ENCODE results near the gene CACNB2. TPM values are rescaled to one million over a fixed set of nuclear protein-coding genes. Genes with fewer than 3 reads are reported as not detected.
A peak's percentile ranks its signal among the peaks of the same experiment; 100 is the strongest.

The CACNB2 gene
- total RNA-seq, 4 donors from 2014 or later: 1.6 to 13.8 (median 5.0) TPM

GRCh38 chr10:18221123-18221522 is 80.9 kb downstream of the CACNB2 start:
- H3K9me3 ChIP-seq: no peaks in the 10 kb centered on the region
- no peaks in the 10 kb centered on the region for H3K4me1 ChIP-seq
- no peak overlapping the region for H3K27ac ChIP-seq
- no peak overlapping the region for H3K4me3 ChIP-seq
- no peaks in the 10 kb centered on the region for H3K27me3 ChIP-seq
- no peak for DNase-seq (ENCODE audit: low spot score in 2 of 2)
- 79 to 82% methylated on average over 4 of the region's 4 CpGs for WGBS, 2 donors
- H3K36me3 ChIP-seq: no peaks in the 10 kb centered on the region
- no peak for TF ChIP-seq CTCF (IDR thresholded peaks at IDR 0.05)
- TF ChIP-seq EP300 (IDR thresholded peaks at IDR 0.05): no peak
- TF ChIP-seq POLR2A (IDR thresholded peaks at IDR 0.05): no peak

- Histone ChIP-seq H3K9me3 (no peaks in the 10 kb centered on the region), H3K27me3 (no peaks in the 10 kb centered on the region), H3K27ac (no peak overlapping the region), H3K4me1 (no peaks in the 10 kb centered on the region), H3K36me3 (no peaks in the 10 kb centered on the region), H3K4me3 (no peak overlapping the region)
- WGBS, 2 donors: 54 to 58% methylated on average over 4 of the region's 4 CpGs
- no peak for DNase-seq (ENCODE audit: low spot score in 2 of 2)
- TF ChIP-seq CTCF (IDR thresholded peaks at IDR 0.05) (no peak), POLR2A (IDR thresholded peaks at IDR 0.05) (no peak), EP300 (IDR thresholded peaks at IDR 0.05) (no peak)
These were observed 81.7 kb downstream of the CACNB2 start for GRCh38 chr10:18221882-18222281.

DNA sequence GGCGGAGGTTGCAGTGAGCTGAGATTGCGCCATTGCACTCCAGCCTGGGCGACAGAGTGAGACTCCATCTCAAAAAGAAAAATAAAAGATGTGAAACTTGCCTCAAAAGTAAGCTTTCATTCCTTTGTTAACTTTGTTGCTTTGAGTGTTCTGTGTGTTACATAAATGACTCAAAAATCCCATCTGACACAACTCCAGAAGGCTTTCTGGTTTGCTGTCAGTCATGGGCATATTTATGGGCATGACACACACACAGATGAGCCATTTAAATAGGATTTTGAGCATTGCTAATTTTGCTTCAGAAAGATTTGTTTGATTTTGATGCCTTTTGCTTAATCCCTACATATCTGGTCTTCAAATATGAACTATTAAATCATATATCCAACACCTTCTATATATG is 82.6 kb downstream of the CACNB2 start:
- DNase-seq (ENCODE audit: low spot score in 2 of 2): no peak
- Histone ChIP-seq H3K27me3 (no peaks in the 10 kb centered on the region), H3K36me3 (no peaks in the 10 kb centered on the region), H3K4me3 (no peak overlapping the region), H3K9me3 (no peaks in the 10 kb centered on the region), H3K27ac (no peak overlapping the region), H3K4me1 (no peaks in the 10 kb centered on the region)
- 64 to 65% methylated on average over 3 of the region's 3 CpGs for WGBS, 2 donors
- TF ChIP-seq CTCF (IDR thresholded peaks at IDR 0.05): no peak
- no peak for TF ChIP-seq EP300 (IDR thresholded peaks at IDR 0.05)
- TF ChIP-seq POLR2A (IDR thresholded peaks at IDR 0.05): no peak

DNA sequence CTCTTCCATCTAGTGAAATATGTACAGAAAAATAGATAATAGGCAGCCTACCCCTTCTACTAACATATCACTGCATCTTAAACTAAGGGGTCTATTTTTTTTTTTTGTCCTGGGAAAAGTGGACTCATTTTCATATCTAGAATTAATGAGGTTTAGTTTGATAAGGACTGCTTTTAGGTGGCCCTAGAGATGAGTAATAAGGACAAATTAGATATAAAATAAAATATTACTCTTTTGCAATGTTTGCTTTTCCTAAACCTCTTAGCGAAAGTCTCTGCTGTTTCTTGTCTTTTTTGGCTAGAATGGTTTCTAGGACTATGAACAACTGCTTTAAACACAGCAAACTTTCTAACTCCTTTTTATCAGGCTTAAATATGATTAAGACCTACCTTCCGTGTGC is 83.7 kb downstream of the CACNB2 start:
- Histone ChIP-seq H3K36me3 (no peaks in the 10 kb centered on the region), H3K4me1 (no peaks in the 10 kb centered on the region), H3K27me3 (no peaks in the 10 kb centered on the region), H3K9me3 (no peaks in the 10 kb centered on the region), H3K4me3 (no peak overlapping the region), H3K27ac (no peak overlapping the region)
- TF ChIP-seq EP300 (IDR thresholded peaks at IDR 0.05) (no peak), CTCF (IDR thresholded peaks at IDR 0.05) (no peak), POLR2A (IDR thresholded peaks at IDR 0.05) (no peak)
- 81 to 82% methylated on average over 2 of the region's 2 CpGs for WGBS, 2 donors
- DNase-seq (ENCODE audit: low spot score in 2 of 2): no peak

GRCh38 chr10:18224626-18225445 is 84.6 kb downstream of the CACNB2 start:
- Histone ChIP-seq H3K9me3 (no peaks in the 10 kb centered on the region), H3K36me3 (no peaks in the 10 kb centered on the region), H3K27me3 (no peaks in the 10 kb centered on the region), H3K27ac (no peak overlapping the region), H3K4me3 (no peak overlapping the region), H3K4me1 (no peaks in the 10 kb centered on the region)
- TF ChIP-seq POLR2A (IDR thresholded peaks at IDR 0.05) (no peak), CTCF (IDR thresholded peaks at IDR 0.05) (no peak), EP300 (IDR thresholded peaks at IDR 0.05) (no peak)
- peak in 1 of 2 donors; percentile 28 for DNase-seq (ENCODE audit: low spot score in 2 of 2)
- WGBS, 2 donors: 68% methylated on average over 12 of the region's 12 CpGs

All from tibial nerve (tissue), 4 donors.